HG02981 (cell line): ENCODE data around the gene ACIN1.
"Not testable (repeated sequence)": the region's sequence is repeated elsewhere in the genome, so short reads cannot be mapped to it uniquely, and the experiment has no call there.

Experiments
- ATAC-seq: cut with Tn5 transposase; IDR thresholded peaks from one replicate; pipeline ENCODE4 v1.9.1; 2021; ENCODE audit warnings: mild to moderate bottlenecking, moderate library complexity; ENCODE audit not compliant: unreplicated experiment

Gene ACIN1

DNA sequence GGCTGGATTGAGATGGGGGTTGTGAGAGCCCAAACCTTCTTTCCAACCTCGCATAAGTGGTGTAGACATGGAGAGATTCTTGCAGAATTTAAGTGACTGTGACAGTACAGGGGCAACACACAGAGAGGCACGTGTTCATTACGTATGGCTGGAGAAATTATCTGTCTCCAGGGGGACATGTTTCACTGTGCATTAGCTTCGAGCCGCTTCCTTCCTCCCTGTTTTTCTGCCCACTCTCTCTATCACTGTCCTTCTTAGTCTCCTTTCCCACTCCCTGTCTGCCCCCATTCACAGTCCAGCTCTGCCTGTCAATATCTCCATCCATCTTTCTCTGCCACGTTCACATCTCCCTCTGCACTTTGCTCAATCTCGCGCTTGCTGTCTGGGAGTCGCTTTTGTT lies 73.5 kb downstream of the ACIN1 start:
- no peak for ATAC-seq

DNA sequence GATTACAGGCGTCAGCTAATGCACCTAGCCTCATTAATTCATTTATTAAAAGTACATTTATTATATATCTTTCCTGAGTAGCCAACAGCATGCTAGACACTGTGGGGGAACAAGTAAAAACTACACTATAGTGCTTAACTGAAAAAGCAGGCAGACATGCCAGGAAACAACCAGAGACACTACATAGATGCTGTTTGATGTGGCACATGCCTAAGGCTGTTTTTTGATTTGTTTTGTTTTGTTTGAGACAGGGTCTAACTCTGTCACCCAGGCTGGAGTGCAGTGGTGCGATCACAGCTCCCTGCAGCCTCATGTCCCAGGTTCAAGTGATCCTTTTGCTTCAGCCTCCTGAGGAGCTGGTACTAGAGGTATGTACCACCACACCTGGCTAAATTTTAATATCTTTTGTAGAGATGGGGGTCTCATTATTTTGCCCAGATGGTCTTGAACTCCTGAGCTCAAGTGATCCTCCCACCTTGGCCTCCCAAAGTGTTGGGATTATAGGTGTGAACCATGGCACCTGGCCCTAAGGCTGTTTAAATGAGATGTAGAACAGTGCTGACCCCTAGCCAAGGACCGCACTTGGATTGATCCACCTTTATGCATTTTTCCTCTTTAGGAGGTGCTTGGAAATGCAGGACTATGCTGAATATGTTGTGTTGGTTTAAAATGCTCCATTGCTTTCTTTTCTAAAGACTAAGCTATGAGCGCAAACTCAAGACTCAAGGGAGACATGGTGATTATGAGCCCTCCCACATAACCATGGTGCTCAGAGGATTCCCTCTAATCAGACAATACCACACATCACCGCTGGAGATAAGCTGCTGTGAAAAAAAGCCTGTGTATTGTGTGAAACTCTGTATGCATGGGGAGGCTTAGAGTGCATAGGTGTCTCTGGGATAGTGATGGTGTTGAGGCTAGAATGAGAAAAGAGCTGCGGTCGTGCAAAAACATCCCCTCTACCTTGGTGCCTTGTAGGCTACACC lies 74.5 kb downstream of the ACIN1 start:
- ATAC-seq, result no peak

DNA sequence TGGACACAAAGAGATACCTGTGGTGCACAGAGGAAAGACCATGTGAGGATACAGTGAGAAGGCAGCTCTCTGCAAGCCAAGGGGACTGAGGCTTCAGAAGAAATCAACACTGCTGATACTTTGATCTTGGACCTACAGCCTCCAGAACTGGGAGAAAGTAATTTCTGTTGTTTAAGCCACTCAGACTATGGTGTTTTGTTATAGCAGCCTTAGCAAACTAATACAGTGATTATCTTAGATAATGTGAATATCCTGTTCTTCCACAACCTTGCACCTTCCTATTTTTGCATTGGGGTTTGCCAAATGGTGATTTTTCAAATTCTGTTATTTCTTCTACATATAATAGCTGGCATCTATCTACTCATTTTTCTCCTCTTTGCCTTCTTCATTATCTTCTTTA lies 76.8 kb downstream of the ACIN1 start:
- no peak for ATAC-seq

DNA sequence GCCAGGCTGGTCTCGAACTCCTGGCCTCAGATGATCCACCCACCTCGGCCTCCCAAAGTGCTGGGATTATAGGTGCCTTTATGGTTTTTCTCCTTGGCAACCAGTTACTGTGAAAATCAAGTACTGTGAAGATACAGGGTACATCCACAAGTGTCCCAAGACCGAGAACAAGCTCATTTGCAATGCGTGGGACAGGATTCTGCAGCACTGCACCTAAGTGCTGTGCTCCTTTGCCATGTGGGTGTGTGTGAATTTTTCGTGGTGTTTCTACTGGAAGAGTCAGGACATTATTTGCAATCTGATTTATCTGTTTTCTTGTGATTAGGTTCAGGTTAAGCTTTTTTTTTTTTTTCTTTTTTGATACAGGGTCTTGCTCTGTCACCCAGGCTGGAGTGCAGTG lies 77.8 kb downstream of the ACIN1 start:
- ATAC-seq, result no peak

DNA sequence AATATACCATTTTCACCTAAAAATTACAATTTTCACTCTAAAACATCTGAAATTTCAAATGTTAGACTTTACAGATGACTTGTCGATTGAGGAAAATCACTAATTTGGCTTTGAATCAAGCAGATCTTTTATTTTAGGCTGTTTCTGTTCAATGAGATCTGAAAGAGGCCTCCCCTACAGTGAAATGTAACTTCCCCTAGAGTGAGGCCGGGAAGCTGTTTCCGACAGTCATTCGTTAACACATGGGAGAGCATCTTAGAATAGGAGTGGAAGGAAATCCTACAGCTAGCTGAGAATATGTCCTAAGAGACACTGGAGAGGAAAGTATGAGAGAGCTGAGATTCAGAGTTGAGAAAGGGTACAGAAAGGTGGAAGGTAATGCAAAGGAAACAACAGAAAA lies 79.3 kb downstream of the ACIN1 start:
- ATAC-seq, result no peak

DNA sequence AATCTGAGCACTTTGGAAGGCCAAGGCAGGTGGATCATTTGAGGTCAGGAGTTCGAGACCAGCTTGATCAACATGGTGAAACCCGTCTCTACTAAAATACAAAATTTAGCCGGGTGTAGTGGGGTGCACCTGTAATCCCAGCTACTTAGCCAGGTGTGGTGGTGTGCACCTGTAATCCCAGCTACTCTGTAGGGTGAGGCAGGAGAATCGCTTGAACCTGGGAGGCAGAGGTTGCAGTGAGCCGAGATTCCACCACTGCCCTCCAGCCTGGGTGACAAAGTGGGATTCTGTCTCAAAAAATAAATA lies 81.2 kb downstream of the ACIN1 start:
- ATAC-seq, result not testable (repeated sequence)

DNA sequence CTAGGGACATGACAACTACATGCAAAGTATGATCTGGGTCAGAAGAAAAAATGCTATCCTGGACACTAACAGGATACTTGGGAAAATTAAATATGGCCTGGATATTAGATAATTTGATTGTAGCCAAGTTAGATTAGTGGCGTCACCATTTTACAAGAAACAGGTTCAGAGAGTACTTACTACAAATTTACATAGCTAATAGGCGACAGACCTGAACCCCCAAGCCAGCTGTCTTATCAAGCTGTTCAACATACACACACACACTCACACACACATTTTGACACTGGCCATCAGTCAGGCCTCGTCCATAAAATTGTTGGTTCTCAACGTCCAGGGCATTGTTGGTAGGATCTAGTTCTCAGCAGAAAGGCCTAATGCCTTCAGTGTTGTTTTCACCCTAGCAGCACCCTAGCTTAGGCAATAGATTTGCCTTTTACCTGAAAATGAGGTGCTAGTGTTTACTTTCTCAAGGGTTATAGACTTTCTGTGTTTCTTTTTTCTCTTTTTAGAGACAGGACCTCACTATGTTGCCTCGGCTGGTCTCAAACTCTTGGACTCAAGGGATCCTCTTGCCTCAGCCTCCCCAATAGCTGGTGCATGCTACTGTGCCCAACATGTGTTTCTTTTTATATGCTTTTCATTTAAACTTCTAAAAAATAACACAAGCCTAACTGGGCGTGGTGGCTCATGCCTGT lies 81.7 kb downstream of the ACIN1 start:
- ATAC-seq, result no peak

DNA sequence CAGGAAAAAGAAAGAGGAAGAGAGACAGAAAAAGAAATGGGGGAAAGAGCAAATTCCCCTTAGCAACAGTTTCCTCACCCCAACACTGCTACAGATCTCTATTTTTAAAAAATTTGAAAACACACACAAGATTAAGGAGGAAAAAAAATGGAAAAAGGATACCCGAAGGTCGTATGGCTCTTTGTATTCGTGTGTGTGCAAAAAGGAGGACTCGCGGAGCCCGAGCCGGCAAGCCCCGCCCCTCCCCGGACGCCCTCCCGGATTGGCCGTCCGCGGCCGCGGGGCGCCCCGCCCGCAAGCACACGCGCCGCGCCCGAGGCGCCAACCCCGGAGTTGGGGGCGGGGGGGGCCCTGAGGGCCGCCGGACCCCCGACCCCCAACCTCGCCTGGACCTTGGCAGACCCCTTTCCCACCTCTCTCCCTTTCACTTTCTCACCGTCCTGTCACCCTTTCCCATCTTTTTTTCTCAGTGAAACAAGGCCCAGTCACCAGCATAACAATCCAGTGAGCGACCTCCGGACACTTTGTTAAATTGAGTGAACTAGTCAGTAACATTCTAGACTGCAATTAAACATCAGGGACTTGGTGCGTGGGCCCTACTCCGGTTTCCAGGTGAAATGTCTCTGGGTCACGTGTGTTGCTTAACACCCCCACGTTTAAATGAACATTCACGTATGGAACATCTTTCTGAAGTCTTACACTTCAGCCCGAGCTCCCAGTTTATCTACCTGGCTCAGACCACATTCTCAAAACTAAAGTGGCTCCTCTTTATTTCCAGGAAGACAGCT lies 84.8 kb downstream of the ACIN1 start, which contains the start of gene C14orf93:
C14orf93 (minus strand) TSS at position 205 of the 788 bp plus-strand sequence. CDS start 11,120 bp downstream, outside the sequence.
- ATAC-seq, result no peak

DNA sequence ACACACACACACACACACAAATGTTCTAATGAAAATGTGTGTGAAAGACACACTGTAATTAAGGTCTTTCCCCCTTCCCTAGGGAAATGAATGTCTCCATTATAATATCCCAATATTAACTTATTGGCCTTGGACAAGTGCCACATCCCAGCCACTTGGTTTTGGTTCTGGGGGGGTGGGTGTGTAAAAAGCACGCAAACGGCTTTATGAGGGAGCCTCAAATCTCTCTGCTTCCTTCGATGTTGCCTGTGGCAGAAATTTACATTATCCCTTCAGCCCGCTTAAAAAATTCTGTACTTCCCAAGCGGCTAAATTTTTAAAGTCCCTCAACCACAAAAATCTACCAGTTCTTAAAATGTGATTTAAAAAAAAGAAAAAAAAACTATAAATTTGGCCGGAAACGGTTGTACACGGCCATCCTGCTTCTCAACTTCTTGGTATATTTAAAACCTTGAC lies 85.4 kb downstream of the ACIN1 start:
- ATAC-seq, result no peak

DNA sequence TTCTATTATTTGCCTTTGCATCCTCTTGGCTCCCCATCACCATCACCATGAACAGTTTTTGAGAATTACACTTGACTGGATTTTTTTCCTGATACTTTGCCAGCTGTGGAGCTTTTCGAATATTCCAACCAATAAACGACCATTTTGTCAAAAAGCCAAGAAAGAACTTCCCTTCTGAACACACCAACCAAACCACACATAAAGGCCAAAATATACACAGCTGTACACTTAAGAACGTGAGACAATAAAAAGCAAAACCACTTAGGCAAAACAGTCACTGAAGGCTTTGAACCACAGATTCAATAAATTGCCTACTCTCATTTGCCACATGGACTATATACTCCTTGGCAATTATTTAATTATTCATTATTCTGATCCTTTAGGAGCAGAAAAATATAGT lies 86.1 kb downstream of the ACIN1 start:
- ATAC-seq, result no peak
